CD4-positive, alpha-beta T cell (primary cell): ENCODE data around the gene D2HGDH. TPM values are rescaled to one million over a fixed set of nuclear protein-coding genes. Genes with fewer than 3 reads are reported as not detected.

Source experiments
- ATAC-seq: fragments of 200-7000 bp; cut with Tn5 transposase; one replicate; pipeline ENCODE4 v1.10.0; 2022; ENCODE audit warnings: mild to moderate bottlenecking; ENCODE audit not compliant: poor library complexity
- CTCF ChIA-PET: fragments of 350-600 bp; sonication (Branson Sonifier 250); formaldehyde crosslinking; loops from one replicate; lab custom pipeline; 2021; ENCODE audit warnings: antibody characterized with exemption, inconsistent platforms; lab: Charles Lee
- POLR2A ChIA-PET: fragments of 350-600 bp; sonication (Branson Sonifier 250); formaldehyde crosslinking; loops from one replicate; lab custom pipeline; 2021; ENCODE audit warnings: antibody characterized with exemption, inconsistent platforms; lab: Charles Lee
- DNase-seq, 14 experiments: peaks; one replicate each; pipeline ENCODE4 v3.0.0-alpha.2; 2013 to 2020; ENCODE audit warnings: mixed read lengths in 2 of 14
- H3K27ac ChIP-seq, 2 donors: one replicate each; pipeline versions ENCODE4 v1.5.1 to v1.7.0; 2013; ENCODE audit warnings: low read length in 2 of 2, low read depth in 1 of 2, mild to moderate bottlenecking in 1 of 2
- H3K27me3 ChIP-seq, 2 experiments: 1 replicate in 1 of 2; 2 replicates in 1 of 2; pipeline versions ENCODE4 v1.6.1 to v1.7.0; 2013; ENCODE audit warnings: low read length in 2 of 2, control low read depth in 1 of 2, mild to moderate bottlenecking in 1 of 2, moderate library complexity in 1 of 2; ENCODE audit not compliant: insufficient read depth in 2 of 2, control insufficient read depth in 1 of 2
- H3K36me3 ChIP-seq: one replicate; pipeline ENCODE4 v1.6.1; 2013; ENCODE audit warnings: low read length, control low read depth; ENCODE audit not compliant: insufficient read depth
- H3K4me1 ChIP-seq: one replicate; pipeline ENCODE4 v1.6.1; 2013; ENCODE audit warnings: low read length, control low read depth; ENCODE audit not compliant: insufficient read depth
- H3K4me3 ChIP-seq: one replicate; pipeline ENCODE4 v1.5.1; 2013; ENCODE audit warnings: mild to moderate bottlenecking, low read length, moderate library complexity
- H3K9me3 ChIP-seq, 2 experiments: 1 replicate in 1 of 2; 2 replicates in 1 of 2; pipeline versions ENCODE4 v1.6.1 to v1.7.0; 2013; ENCODE audit warnings: low read length in 2 of 2, mild to moderate bottlenecking in 2 of 2, control low read depth in 1 of 2, moderate library complexity in 1 of 2; ENCODE audit not compliant: control insufficient read depth in 1 of 2, insufficient read depth in 1 of 2
- H3K27ac Mint-ChIP-seq: one replicate; pipeline ENCODE4 v1.8.0; 2020; ENCODE audit warnings: mixed read lengths
- H3K27me3 Mint-ChIP-seq: one replicate; pipeline ENCODE4 v1.8.0; 2021; ENCODE audit warnings: mixed read lengths
- H3K36me3 Mint-ChIP-seq: one replicate; pipeline ENCODE4 v1.8.0; 2021; ENCODE audit warnings: low read depth, mixed read lengths
- H3K4me1 Mint-ChIP-seq: one replicate; pipeline ENCODE4 v1.8.0; 2021; ENCODE audit warnings: low read depth, mixed read lengths
- H3K4me3 Mint-ChIP-seq: one replicate; pipeline ENCODE4 v1.8.0; 2020; ENCODE audit warnings: mild to moderate bottlenecking, mixed read lengths
- H3K9me3 Mint-ChIP-seq: one replicate; pipeline ENCODE4 v1.8.0; 2020; ENCODE audit warnings: mixed read lengths
- CTCF ChIP-seq: fragments of 200-600 bp; IDR thresholded peaks from one replicate; pipeline ENCODE4 v1.8.0; 2022; ENCODE audit warnings: antibody characterized with exemption, mild to moderate bottlenecking
- intact Hi-C, 2 experiments: fragments of 100-400 bp; cut with DNase I in 1 of 2; cut with micrococcal nuclease in 1 of 2; formaldehyde crosslinking; loops; one replicate each; pipeline versions ENCODE4 v1.15.1 to v1.9.0; 2023 to 2025; cut with DNase I, micrococcal nuclease
- total RNA-seq, 174 experiments: library from RNA in 2 of 174; stranded (reverse) in 2 of 174; gene quantifications; one replicate each; pipeline ENCODE4 v1.2.3 and lab custom pipeline; 2021 to 2026

The D2HGDH gene
- total RNA-seq, 2 experiments from 2014 or later: 27.6 to 30.6 TPM

GRCh38 chr2:241796610-241797138 lies 62.2 kb downstream of the D2HGDH start:
- Histone ChIP-seq H3K27me3 (no peaks in the 10 kb centered on the region), H3K27ac (no peak overlapping the region), H3K4me1 (no peaks in the 10 kb centered on the region), H3K9me3 (no peaks in the 10 kb centered on the region), H3K36me3 (no peaks in the 10 kb centered on the region), H3K4me3 (no peak overlapping the region)
- Mint-ChIP-seq H3K36me3 (no peaks in the 10 kb centered on the region), H3K27ac (no peak overlapping the region), H3K4me3 (no peak overlapping the region), H3K4me1 (no peaks in the 10 kb centered on the region), H3K27me3 (no peaks in the 10 kb centered on the region), H3K9me3 (no peaks in the 10 kb centered on the region)
- TF ChIP-seq CTCF: no peak
- DNase-seq: peak in 1 of 14 experiments; percentile 26
- ATAC-seq: no peak
- POLR2A ChIA-PET: no interaction called here
- CTCF ChIA-PET: no interaction called here
- intact Hi-C loops: no loop called here

DNA sequence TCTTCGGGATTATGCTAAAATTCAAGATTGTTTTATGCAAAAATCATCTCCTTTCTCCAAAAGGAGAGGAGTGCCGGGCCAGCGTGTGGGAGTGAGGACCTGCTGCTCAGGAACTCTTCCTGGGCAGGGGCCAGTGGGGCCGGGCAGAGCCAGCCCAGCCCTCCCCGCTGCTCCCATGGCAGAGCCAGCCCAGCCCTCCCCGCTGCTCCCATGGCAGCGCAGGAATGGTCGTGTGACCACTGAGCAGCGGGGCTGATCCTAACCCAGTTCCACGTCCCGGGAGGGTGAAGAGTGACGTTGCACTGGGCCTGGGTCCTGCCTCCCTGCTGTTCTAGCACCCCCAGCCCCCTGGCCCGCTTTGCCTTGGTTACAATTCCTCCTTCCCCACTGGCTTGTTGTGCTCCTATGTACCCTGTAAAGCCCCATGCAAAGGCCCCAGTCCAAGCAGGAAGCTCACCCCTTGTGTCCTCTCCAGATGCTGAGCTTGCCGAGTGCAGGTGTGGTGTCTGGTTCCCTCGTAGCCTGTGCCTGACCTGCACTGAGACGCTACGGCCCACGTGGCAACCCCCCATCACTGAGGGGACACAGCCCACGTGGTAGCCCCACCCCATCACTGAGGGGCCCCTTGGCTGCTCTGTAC lies 63.1 kb downstream of the D2HGDH start:
- H3K4me1 ChIP-seq: no peaks in the 10 kb centered on the region
- Mint-ChIP-seq H3K4me1 (no peaks in the 10 kb centered on the region), H3K27ac (no peak overlapping the region), H3K9me3 (no peaks in the 10 kb centered on the region), H3K4me3 (no peak overlapping the region), H3K36me3 (no peaks in the 10 kb centered on the region), H3K27me3 (no peaks in the 10 kb centered on the region)
- H3K27ac ChIP-seq: no peak overlapping the region
- no peak for TF ChIP-seq CTCF
- H3K4me3 ChIP-seq: no peak overlapping the region
- H3K36me3 ChIP-seq: no peaks in the 10 kb centered on the region
- H3K27me3 ChIP-seq: no peaks in the 10 kb centered on the region
- intact Hi-C loops: no loop called here
- H3K9me3 ChIP-seq: no peaks in the 10 kb centered on the region
- no peak for ATAC-seq
- ChIA-PET CTCF (no interaction called here), POLR2A (no interaction called here)
- DNase-seq: no peak

GRCh38 chr2:241798081-241798630 lies 63.7 kb downstream of the D2HGDH start:
- Mint-ChIP-seq H3K36me3 (no peaks in the 10 kb centered on the region), H3K27ac (no peak overlapping the region)
- CTCF ChIA-PET: no interaction called here

More at GRCh38 chr2:241798081-241798630, 63.7 kb downstream of the D2HGDH start:
- no peaks in the 10 kb centered on the region for H3K36me3 ChIP-seq
- intact Hi-C loops: no loop called here
- ATAC-seq (no peak), DNase-seq (peak in 2 of 14 experiments; percentile 4 to 14)
- peaks cover 6% of the 10 kb centered on the region for H3K4me1 ChIP-seq
- Mint-ChIP-seq H3K4me3 (no peak overlapping the region), H3K27me3 (no peaks in the 10 kb centered on the region), H3K4me1 (no peaks in the 10 kb centered on the region), H3K9me3 (no peaks in the 10 kb centered on the region)
- H3K9me3 ChIP-seq: no peaks in the 10 kb centered on the region
- H3K4me3 ChIP-seq: no peak overlapping the region
- no peak overlapping the region for H3K27ac ChIP-seq
- TF ChIP-seq CTCF: no peak
- POLR2A ChIA-PET: no interaction called here
- H3K27me3 ChIP-seq: no peaks in the 10 kb centered on the region
